LNCaP clone FGC (cell line): ENCODE measurements around the gene CFAP77.

Source experiments
- DNase-seq: peaks from one replicate; pipeline ENCODE4 v3.0.0-alpha.2; 2011; ENCODE audit warnings: low read depth
- H3K4me3 ChIP-seq: 2 replicates; pipeline ENCODE4 v1.5.1; 2011; ENCODE audit warnings: mild to moderate bottlenecking, low read depth, low read length, control low read depth
- TF ChIP-seq, protein P1 (sequence below): IDR thresholded peaks from 2 replicates; pipeline ENCODE4 v1.5.1; 2012; ENCODE audit warnings: mild to moderate bottlenecking; ENCODE audit not compliant: control insufficient read depth, insufficient read depth; ENCODE audit errors: extremely low read depth

CFAP77 gene

DNA sequence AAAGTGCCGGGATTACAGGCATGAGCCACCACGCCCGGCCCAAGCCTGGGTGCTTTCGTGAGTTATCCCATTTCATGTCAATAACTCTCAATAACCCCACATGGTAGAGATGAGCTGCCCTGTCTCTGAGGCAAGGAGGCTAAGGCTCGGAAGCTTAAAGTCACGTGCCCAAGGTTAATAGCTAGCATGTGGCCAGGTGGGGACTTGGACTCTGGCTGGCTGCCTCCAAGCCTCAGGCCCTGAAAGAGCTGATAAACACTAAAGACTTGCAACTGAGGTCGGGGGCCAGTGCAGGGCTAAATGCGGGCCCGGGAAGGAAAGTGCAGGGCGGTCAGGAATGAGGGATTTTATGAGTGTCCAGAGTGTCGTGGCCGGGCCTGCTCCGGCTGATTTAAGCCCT, 141.5 kb downstream of the CFAP77 start:
- H3K4me3 ChIP-seq = no peak overlapping the region
- TF ChIP-seq, protein P1, sequence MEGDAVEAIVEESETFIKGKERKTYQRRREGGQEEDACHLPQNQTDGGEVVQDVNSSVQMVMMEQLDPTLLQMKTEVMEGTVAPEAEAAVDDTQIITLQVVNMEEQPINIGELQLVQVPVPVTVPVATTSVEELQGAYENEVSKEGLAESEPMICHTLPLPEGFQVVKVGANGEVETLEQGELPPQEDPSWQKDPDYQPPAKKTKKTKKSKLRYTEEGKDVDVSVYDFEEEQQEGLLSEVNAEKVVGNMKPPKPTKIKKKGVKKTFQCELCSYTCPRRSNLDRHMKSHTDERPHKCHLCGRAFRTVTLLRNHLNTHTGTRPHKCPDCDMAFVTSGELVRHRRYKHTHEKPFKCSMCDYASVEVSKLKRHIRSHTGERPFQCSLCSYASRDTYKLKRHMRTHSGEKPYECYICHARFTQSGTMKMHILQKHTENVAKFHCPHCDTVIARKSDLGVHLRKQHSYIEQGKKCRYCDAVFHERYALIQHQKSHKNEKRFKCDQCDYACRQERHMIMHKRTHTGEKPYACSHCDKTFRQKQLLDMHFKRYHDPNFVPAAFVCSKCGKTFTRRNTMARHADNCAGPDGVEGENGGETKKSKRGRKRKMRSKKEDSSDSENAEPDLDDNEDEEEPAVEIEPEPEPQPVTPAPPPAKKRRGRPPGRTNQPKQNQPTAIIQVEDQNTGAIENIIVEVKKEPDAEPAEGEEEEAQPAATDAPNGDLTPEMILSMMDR = no peak
- no peak for DNase-seq

DNA sequence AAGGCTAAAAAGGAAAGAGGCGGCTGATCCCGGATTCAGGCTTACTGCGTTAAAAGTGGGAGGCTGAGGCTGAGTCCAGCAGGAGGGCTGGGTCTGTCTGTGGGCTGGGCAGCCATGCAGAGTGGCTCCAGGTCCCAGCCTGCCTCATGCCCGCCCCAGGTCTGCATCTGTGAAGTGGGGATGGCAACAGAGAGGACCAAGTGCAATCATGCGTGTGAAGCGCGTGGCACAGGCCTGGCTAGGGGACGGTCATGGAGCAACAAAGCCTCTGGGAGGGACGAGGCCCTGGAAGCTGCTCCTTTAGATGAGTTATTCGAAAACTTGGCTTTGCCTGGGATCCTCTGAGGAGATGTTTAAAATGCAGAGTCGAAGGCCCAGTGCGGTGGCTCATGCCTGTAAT, 142.0 kb downstream of the CFAP77 start:
- H3K4me3 ChIP-seq = no peak overlapping the region
- DNase-seq = no peak
- TF ChIP-seq, protein P1 = no peak

DNA sequence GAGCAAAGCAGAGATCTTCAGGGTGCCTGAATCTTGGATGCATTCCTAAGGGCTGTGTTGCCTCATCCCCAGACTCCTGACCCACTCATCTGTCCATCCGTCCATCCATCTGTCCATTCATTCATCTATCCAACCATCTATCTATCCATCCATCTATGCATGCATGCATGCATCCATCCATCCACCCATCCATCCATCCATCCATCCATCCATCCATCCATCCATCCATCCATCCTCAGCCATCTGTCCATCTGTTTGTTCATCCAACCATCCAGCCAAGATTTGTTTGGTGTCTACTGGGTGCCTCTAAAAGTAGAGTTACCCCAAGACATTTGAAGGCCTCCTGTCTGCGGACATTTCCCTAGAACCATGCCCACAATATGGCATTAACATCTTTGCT, 144.7 kb downstream of the CFAP77 start:
- TF ChIP-seq, protein P1 = no peak
- no peak for DNase-seq
- no peak overlapping the region for H3K4me3 ChIP-seq

DNA sequence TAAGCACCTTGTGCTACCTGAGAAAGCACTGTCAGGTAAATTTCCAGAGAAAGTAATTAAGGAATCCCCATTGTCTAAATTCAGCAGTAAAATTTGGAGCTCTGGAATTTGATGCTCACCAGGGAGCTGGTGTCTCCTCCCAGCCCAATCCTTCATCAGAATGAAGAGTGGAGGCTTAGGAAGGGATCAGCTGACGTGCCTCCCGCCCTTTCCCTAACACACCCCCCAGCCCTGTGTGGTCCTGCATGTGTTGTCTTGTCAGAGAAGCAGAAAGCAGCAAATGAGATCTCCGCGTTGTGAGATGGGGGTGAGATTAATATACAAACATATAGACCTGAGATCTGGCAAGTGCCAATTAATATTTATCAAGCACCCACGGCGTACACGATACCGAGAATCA, 145.5 kb downstream of the CFAP77 start:
- TF ChIP-seq, protein P1 = no peak
- DNase-seq = no peak

DNA sequence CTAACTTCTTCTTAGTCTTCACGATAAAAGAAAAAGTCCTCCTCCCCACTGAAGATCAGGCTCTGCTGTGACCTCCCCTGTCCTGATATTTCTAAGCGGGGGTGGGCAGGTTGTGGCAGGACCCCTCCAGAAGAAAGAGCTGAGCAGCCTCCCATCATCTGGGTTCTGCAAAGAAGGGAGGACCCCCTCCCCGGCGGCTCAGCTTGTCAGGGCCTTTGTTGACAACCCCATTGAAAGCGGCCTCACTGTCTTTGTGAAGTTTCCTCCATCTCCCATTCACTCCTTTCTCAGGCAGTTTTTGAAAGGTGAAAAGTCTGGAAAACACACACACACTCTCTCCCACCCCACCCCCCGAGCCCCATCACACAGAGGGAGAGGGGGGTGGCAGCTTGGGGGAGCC, 146.2 kb downstream of the CFAP77 start:
- no peak for DNase-seq
- H3K4me3 ChIP-seq = no peak overlapping the region
- TF ChIP-seq, protein P1 = no peak

More for the DNA sequence above, 145.5 kb downstream of the CFAP77 start:
- H3K4me3 ChIP-seq = no peak overlapping the region

DNA sequence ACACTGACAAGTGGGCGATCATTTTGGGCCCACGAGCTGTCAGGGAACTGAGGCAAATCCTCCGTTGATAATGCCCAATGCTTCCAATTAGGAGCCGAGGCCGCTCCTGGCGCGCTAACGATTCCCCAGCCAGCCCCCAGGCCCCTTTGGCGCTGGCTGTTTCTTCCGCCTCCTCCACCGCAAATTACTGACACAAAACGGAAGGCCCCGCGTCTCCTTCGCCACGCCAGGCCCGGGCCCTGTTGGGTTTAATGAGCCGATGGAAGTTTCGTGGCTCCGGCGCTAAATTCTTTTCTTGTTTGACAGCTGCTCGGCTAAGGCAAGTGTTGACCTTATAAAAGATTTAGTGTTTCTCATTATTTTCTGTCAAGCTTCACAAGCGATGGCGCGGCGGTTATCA, 146.7 kb downstream of the CFAP77 start:
- no peak overlapping the region for H3K4me3 ChIP-seq
- no peak for DNase-seq
- TF ChIP-seq, protein P1 = no peak

DNA sequence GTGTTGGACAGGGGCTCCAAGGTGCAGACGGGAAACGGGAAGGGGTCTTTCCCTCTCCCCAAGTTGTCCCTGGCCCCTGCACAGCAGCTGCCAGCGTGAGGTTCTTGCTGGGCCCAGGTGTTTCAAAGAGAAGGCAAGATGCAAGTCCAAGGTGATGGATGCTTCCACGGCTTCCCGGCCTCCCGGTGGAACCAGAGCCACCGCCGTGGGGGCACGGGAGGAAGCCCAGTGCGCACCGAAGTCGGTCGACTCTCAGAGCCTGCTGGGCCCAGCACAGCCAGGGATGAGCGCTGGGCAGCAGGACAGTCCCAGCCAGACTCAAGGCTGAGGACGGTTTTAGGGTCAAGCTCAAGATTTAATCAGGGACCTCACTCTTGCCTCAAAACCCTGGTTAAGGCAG, 147.1 kb downstream of the CFAP77 start:
- no peak for DNase-seq
- TF ChIP-seq, protein P1 = no peak
- H3K4me3 ChIP-seq = no peak overlapping the region
